ENCODE results near the gene RNF38. TPM values are rescaled to one million over a fixed set of nuclear protein-coding genes. Genes with fewer than 3 reads are reported as not detected.
A peak's percentile ranks its signal among the peaks of the same experiment; 100 is the strongest.
"Not testable (repeated sequence)": the region's sequence is repeated elsewhere in the genome, so short reads cannot be mapped to it uniquely, and the experiment has no call there.

The RNF38 gene
- total and polyA plus RNA-seq, 8 donors, result 7.3 to 33.2 (median 16.3) TPM

DNA sequence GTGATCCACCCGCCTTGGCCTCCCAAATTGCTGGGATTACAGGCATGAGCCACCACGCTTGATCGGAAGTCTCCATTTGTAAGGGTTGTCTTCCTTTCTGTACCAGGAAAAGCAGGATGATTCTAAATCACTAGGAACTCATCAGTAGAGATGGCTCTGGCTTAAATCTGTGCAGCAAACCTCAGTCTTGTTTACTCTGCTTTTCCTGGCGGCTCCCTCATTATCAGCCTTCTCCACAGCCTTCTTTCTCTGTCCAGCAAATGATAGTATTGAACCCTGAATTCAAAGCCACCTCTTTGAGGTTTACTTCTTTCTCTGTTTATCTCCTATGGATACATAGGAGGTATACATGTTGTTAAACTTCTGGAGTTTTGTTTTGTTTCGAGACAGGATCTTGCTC is 98.8 kb downstream of the RNF38 start:
- Histone ChIP-seq H3K27me3 (no peaks in the 10 kb centered on the region), H3K4me1 (peaks cover 0 to 19% (median 5%) of the 10 kb centered on the region in 4 donors), H3K9me3 (no peaks in the 10 kb centered on the region), H3K4me3 (no peak overlapping the region), H3K27ac (no peak overlapping the region), H3K36me3 (no peaks in the 10 kb centered on the region)
- 75 to 90% (median 81%) methylated on average over 5 of the region's 5 CpGs for WGBS, 5 donors
- DNase-seq, result no peak
- TF ChIP-seq, protein P1, sequence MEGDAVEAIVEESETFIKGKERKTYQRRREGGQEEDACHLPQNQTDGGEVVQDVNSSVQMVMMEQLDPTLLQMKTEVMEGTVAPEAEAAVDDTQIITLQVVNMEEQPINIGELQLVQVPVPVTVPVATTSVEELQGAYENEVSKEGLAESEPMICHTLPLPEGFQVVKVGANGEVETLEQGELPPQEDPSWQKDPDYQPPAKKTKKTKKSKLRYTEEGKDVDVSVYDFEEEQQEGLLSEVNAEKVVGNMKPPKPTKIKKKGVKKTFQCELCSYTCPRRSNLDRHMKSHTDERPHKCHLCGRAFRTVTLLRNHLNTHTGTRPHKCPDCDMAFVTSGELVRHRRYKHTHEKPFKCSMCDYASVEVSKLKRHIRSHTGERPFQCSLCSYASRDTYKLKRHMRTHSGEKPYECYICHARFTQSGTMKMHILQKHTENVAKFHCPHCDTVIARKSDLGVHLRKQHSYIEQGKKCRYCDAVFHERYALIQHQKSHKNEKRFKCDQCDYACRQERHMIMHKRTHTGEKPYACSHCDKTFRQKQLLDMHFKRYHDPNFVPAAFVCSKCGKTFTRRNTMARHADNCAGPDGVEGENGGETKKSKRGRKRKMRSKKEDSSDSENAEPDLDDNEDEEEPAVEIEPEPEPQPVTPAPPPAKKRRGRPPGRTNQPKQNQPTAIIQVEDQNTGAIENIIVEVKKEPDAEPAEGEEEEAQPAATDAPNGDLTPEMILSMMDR (IDR thresholded peaks at IDR 0.05), result no peak
- TF ChIP-seq EP300 (IDR thresholded peaks at IDR 0.05) (no peak), POLR2A (IDR thresholded peaks at IDR 0.05) (no peak), POLR2AphosphoS5 (IDR thresholded peaks at IDR 0.05) (no peak)
- intact Hi-C loops (cut with DNase I; ENCODE audit: low total_unique reads), result no loop called here

DNA sequence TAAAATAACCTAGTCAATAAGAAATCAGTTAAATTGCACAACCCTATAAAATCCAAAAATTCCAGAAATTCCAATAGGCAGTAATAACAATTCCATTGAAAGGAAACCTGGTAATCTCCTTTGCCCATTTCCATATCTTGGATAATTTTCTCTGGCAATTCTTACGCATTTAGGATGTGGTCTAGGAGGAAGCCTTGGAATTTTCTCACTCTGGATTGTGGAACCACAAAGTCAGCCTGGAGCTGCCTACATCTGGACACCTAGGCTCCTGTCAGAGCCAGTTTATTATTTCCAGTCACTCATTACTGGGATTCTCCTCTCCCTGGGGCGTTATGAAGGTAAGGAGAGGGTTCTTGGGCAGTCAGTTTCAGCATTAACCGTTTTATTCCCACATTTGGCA is 101.5 kb downstream of the RNF38 start:
- no peaks in the 10 kb centered on the region for H3K27me3 ChIP-seq
- 75 to 89% (median 84%) methylated on average over 3 of the region's 3 CpGs for WGBS, 5 donors
- TF ChIP-seq POLR2AphosphoS5 (IDR thresholded peaks at IDR 0.05) (no peak), EP300 (IDR thresholded peaks at IDR 0.05) (no peak), POLR2A (IDR thresholded peaks at IDR 0.05) (no peak)
- TF ChIP-seq, protein P1 (IDR thresholded peaks at IDR 0.05), result no peak
- intact Hi-C loops (cut with DNase I; ENCODE audit: low total_unique reads), result no loop called here
- H3K4me1 ChIP-seq, result peaks cover 0 to 19% (median 5%) of the 10 kb centered on the region in 4 donors
- H3K36me3 ChIP-seq, result no peaks in the 10 kb centered on the region
- H3K4me3 ChIP-seq, result no peak overlapping the region
- H3K9me3 ChIP-seq, result no peaks in the 10 kb centered on the region
- no peak for DNase-seq
- no peak overlapping the region for H3K27ac ChIP-seq

DNA sequence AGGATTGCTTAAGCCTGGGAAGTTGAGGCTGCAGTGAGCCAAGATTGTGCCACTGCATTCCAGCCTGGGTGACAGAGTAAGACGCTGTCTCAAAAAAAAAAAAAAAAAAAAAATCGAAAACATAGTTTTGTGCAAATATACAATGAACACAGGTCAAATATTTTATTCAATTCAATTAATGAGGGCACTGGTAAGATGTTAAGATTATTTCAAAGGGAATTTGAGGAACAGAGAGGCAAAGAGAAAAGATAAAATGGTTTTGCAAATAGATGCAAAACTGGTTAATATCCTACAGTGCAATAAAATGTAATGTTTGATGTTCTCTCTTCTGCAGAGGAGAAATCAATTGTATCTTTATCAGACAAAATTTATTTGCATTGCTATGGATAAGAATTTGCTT is 102.3 kb downstream of the RNF38 start:
- TF ChIP-seq POLR2AphosphoS5 (IDR thresholded peaks at IDR 0.05) (no peak), POLR2A (IDR thresholded peaks at IDR 0.05) (no peak), EP300 (IDR thresholded peaks at IDR 0.05) (no peak)
- TF ChIP-seq, protein P1 (IDR thresholded peaks at IDR 0.05), result no peak
- H3K27ac ChIP-seq, result peak overlapping the region in 1 of 5 donors; percentile 56
- no peak for DNase-seq
- no peaks in the 10 kb centered on the region for H3K36me3 ChIP-seq
- WGBS, 5 donors, result 26 to 66% (median 50%) methylated on average over 2 of the region's 2 CpGs
- no peaks in the 10 kb centered on the region for H3K27me3 ChIP-seq
- intact Hi-C loops (cut with DNase I; ENCODE audit: low total_unique reads), result no loop called here
- no peaks in the 10 kb centered on the region for H3K9me3 ChIP-seq
- H3K4me3 ChIP-seq, result no peak overlapping the region
- peaks cover 0 to 19% (median 5%) of the 10 kb centered on the region in 4 donors for H3K4me1 ChIP-seq

DNA sequence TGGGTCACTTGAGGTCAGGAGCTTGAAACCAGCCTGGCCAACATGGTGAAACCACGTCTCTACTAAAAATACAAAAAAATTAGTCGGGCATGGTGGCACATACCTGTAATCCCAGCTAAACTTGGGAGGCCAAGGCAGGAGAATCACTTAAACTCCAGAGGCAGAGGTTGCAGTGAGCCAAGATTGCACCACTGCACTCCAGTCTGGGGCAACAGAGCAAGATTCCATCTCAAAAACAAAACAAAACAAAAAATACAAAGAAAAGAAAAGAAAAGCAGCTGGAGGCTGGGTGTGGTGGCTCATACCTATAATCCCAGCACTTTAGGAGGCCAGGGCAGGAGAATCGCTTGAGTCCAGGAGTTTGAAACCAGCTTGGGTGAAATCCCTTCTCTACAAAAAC is 105.1 kb downstream of the RNF38 start:
- DNase-seq; H3K36me3 ChIP-seq; H3K27ac ChIP-seq; H3K9me3 ChIP-seq; H3K4me3 ChIP-seq; intact Hi-C loops (cut with DNase I; ENCODE audit: low total_unique reads); H3K27me3 ChIP-seq: not testable (repeated sequence)
- H3K4me1 ChIP-seq, result peaks cover 0 to 19% (median 5%) of the 10 kb centered on the region in 4 donors
- WGBS, 5 donors, result 90 to 98% (median 94%) methylated on average over 3 of the region's 3 CpGs

DNA sequence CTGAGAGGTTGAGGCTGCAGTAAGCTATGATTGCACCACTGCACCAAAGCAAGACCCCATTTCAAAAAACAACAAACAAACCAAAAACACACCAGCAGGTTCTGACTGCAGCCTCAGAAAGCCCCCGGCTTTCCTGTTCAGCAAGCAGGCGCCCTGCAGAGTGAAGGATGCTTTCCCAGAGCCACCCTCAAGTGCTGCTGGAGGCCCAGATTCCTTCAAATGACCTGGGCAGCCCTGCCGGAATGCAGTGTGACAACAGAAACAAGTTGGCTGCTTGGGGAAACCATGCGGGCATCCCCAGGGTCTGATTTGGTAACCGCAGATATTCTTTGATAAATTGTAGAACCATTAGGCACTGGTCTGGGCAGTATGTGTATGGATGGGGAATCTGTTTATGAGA is 106.2 kb downstream of the RNF38 start:
- Histone ChIP-seq H3K36me3 (no peaks in the 10 kb centered on the region), H3K27ac (no peak overlapping the region), H3K27me3 (no peaks in the 10 kb centered on the region), H3K4me1 (peaks cover 0 to 19% (median 5%) of the 10 kb centered on the region in 4 donors), H3K4me3 (no peak overlapping the region), H3K9me3 (no peaks in the 10 kb centered on the region)
- 69 to 92% (median 86%) methylated on average over 3 to 5 of the region's 5 CpGs for WGBS, 5 donors
- DNase-seq, result no peak
- TF ChIP-seq, protein P1 (IDR thresholded peaks at IDR 0.05), result no peak
- TF ChIP-seq POLR2A (IDR thresholded peaks at IDR 0.05) (no peak), EP300 (IDR thresholded peaks at IDR 0.05) (no peak), POLR2AphosphoS5 (IDR thresholded peaks at IDR 0.05) (no peak)
- intact Hi-C loops (cut with DNase I; ENCODE audit: low total_unique reads), result no loop called here

All from stomach (tissue), 9 donors.